ENCODE measurements around the gene RNF10.
A peak's percentile ranks its signal among the peaks of the same experiment; 100 is the strongest.

RNF10 gene

GRCh38 chr12:120618954-120619615 lies 84.9 kb downstream of the RNF10 start:
- DNase-seq = no peak

GRCh38 chr12:120620624-120621023 lies 86.5 kb downstream of the RNF10 start:
- no peak for DNase-seq

GRCh38 chr12:120625557-120626419 lies 91.6 kb downstream of the RNF10 start:
- peak; percentile 27 for DNase-seq
